ENCODE results near the gene NAALADL2. TPM values are rescaled to one million over a fixed set of nuclear protein-coding genes. Genes with fewer than 3 reads are reported as not detected.

NAALADL2 gene
- total RNA-seq, 2 donors from 2014 or later = 6.2 to 14.5 TPM

- intact Hi-C loops (cut with DNase I) = no loop called here
- ATAC-seq (no peak), DNase-seq (no peak)
- peaks cover 5% of the 10 kb centered on the region for H3K4me1 ChIP-seq
- no peaks in the 10 kb centered on the region for H3K27me3 ChIP-seq
- H3K27ac ChIP-seq = no peak overlapping the region
- no peaks in the 10 kb centered on the region for H3K36me3 ChIP-seq (replicated peaks in 1 of 2; ENCODE audit: insufficient read depth in 1 of 2, low read depth in 2 of 2)
- no peaks in the 10 kb centered on the region for H3K9me3 ChIP-seq
- H3K4me3 ChIP-seq = no peak overlapping the region
- TF ChIP-seq, protein P1, sequence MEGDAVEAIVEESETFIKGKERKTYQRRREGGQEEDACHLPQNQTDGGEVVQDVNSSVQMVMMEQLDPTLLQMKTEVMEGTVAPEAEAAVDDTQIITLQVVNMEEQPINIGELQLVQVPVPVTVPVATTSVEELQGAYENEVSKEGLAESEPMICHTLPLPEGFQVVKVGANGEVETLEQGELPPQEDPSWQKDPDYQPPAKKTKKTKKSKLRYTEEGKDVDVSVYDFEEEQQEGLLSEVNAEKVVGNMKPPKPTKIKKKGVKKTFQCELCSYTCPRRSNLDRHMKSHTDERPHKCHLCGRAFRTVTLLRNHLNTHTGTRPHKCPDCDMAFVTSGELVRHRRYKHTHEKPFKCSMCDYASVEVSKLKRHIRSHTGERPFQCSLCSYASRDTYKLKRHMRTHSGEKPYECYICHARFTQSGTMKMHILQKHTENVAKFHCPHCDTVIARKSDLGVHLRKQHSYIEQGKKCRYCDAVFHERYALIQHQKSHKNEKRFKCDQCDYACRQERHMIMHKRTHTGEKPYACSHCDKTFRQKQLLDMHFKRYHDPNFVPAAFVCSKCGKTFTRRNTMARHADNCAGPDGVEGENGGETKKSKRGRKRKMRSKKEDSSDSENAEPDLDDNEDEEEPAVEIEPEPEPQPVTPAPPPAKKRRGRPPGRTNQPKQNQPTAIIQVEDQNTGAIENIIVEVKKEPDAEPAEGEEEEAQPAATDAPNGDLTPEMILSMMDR (IDR thresholded peaks at IDR 0.05) = no peak
- TF ChIP-seq POLR2A (IDR thresholded peaks at IDR 0.05) = no peak
- WGBS, 2 donors = 65 to 77% methylated on average over 2 of the region's 2 CpGs
These were observed 477.4 kb downstream of the NAALADL2 start for GRCh38 chr3:175336406-175337133.

- WGBS, 2 donors = 63 to 85% methylated on average over 2 of the region's 2 CpGs
- ATAC-seq (no peak), DNase-seq (no peak)
- Histone ChIP-seq H3K4me3 (no peak overlapping the region), H3K9me3 (no peaks in the 10 kb centered on the region), H3K36me3 (replicated peaks in 1 of 2; ENCODE audit: insufficient read depth in 1 of 2, low read depth in 2 of 2) (no peaks in the 10 kb centered on the region), H3K4me1 (peaks cover 5% of the 10 kb centered on the region), H3K27me3 (no peaks in the 10 kb centered on the region), H3K27ac (no peak overlapping the region)
- no peak for TF ChIP-seq POLR2A (IDR thresholded peaks at IDR 0.05)
- TF ChIP-seq, protein P1 (IDR thresholded peaks at IDR 0.05) = no peak
- intact Hi-C loops (cut with DNase I) = no loop called here
These were observed 478.5 kb downstream of the NAALADL2 start for GRCh38 chr3:175337631-175338030.

DNA sequence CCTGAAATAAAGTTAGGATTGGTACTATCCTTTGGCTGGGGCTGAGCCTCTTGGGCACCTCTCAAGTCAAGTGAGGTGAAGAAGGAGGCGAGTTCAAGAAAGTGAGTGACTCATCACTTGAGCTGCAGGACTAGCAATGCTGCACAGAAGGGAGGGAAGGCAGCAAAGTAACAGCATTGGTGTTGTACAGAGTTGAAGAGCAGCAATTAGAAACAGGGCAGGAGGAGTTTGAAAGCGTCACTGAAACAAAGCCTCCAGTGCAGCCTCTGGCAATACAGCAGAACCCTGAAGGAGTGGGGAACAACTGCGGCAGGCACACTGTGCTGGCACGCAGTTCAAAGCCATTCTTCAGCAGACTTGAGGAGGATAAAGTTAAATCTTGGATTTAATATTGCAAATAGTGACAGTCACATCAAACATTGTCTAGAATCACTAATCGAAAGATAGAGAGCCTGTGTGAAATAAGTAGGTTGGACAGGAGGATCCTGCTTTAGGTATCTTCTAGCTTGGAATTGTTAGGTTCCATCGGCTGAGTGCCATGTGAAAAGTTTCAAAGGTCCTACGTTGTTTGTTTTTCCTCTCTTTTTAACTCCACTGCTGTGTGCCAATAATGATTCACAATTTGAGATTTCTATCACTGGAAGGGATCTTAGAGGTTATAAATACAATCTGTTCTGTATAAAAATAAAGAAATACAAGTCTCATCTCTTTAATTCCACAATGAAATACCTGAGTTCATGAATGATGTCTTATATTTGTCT is 479.8 kb downstream of the NAALADL2 start:
- Histone ChIP-seq H3K36me3 (replicated peaks in 1 of 2; ENCODE audit: insufficient read depth in 1 of 2, low read depth in 2 of 2) (no peaks in the 10 kb centered on the region), H3K4me3 (no peak overlapping the region), H3K4me1 (peaks cover 5% of the 10 kb centered on the region), H3K27me3 (no peaks in the 10 kb centered on the region), H3K9me3 (no peaks in the 10 kb centered on the region), H3K27ac (no peak overlapping the region)
- DNase-seq = peak in 1 of 4 donors; percentile 12
- TF ChIP-seq POLR2A (IDR thresholded peaks at IDR 0.05) = no peak
- TF ChIP-seq, protein P1 (IDR thresholded peaks at IDR 0.05) = no peak
- ATAC-seq = peak; percentile 27
- intact Hi-C loops (cut with DNase I) = no loop called here
- WGBS, 2 donors = 53% methylated on average over 7 of the region's 7 CpGs

GRCh38 chr3:175340338-175341015 is 481.3 kb downstream of the NAALADL2 start:
- ATAC-seq = no peak

More at GRCh38 chr3:175340338-175341015, 481.3 kb downstream of the NAALADL2 start:
- DNase-seq = no peak
- Histone ChIP-seq H3K27me3 (no peaks in the 10 kb centered on the region), H3K27ac (no peak overlapping the region), H3K4me1 (peaks cover 5% of the 10 kb centered on the region), H3K36me3 (replicated peaks in 1 of 2; ENCODE audit: insufficient read depth in 1 of 2, low read depth in 2 of 2) (no peaks in the 10 kb centered on the region), H3K9me3 (no peaks in the 10 kb centered on the region), H3K4me3 (no peak overlapping the region)
- intact Hi-C loops (cut with DNase I) = no loop called here
- TF ChIP-seq, protein P1 (IDR thresholded peaks at IDR 0.05) = no peak
- TF ChIP-seq POLR2A (IDR thresholded peaks at IDR 0.05) = no peak
- WGBS, 2 donors = 69 to 72% methylated on average over 2 of the region's 2 CpGs

Measured in body of pancreas (tissue), 4 donors.